ENCODE results near the gene ARHGAP15.

The ARHGAP15 gene

GRCh38 chr2:143296089-143296488 lies 166.9 kb downstream of the ARHGAP15 start:
- no peak for TF ChIP-seq ZBTB7A (IDR thresholded peaks at IDR 0.05; ENCODE audit: low read depth)
- TF ChIP-seq EGR1 (IDR thresholded peaks at IDR 0.05), result no peak
- no peak for TF ChIP-seq USF1 (IDR thresholded peaks at IDR 0.05)
- no peak for TF ChIP-seq TEAD4 (IDR thresholded peaks at IDR 0.05)
- no peak for TF ChIP-seq FOXM1 (IDR thresholded peaks at IDR 0.05; ENCODE audit: borderline replicate concordance, low read depth)
- no peak for TF ChIP-seq RAD21 (IDR thresholded peaks at IDR 0.05; ENCODE audit: low read depth)
- no peak for TF ChIP-seq CREB1 (IDR thresholded peaks at IDR 0.05; ENCODE audit: low read depth)
- no peak for TF ChIP-seq CEBPB (IDR thresholded peaks at IDR 0.05)
- no peak for TF ChIP-seq MAX (IDR thresholded peaks at IDR 0.05)
- no peak for TF ChIP-seq TAF1 (IDR thresholded peaks at IDR 0.05; ENCODE audit: low read depth)
- no peak for TF ChIP-seq REST (IDR thresholded peaks at IDR 0.05; ENCODE audit: low read depth)

- TF ChIP-seq NFIC (IDR thresholded peaks at IDR 0.05) (no peak), MAX (IDR thresholded peaks at IDR 0.05) (no peak), YY1 (IDR thresholded peaks at IDR 0.05; ENCODE audit: low read depth) (no peak), EP300 (IDR thresholded peaks at IDR 0.05; ENCODE audit: borderline replicate concordance) (no peak), EGR1 (IDR thresholded peaks at IDR 0.05) (no peak), RAD21 (IDR thresholded peaks at IDR 0.05; ENCODE audit: low read depth) (no peak), TEAD4 (IDR thresholded peaks at IDR 0.05) (no peak), CEBPB (IDR thresholded peaks at IDR 0.05) (no peak), TAF1 (IDR thresholded peaks at IDR 0.05; ENCODE audit: low read depth) (no peak)
Observed at GRCh38 chr2:143297182-143297581, 168.0 kb downstream of the ARHGAP15 start.

- TF ChIP-seq REST (IDR thresholded peaks at IDR 0.05; ENCODE audit: low read depth) (no peak), USF1 (IDR thresholded peaks at IDR 0.05) (no peak), ZBTB7A (IDR thresholded peaks at IDR 0.05; ENCODE audit: low read depth) (no peak), EP300 (IDR thresholded peaks at IDR 0.05; ENCODE audit: borderline replicate concordance) (no peak), RAD21 (IDR thresholded peaks at IDR 0.05; ENCODE audit: low read depth) (no peak), NFIC (IDR thresholded peaks at IDR 0.05) (no peak), MAX (IDR thresholded peaks at IDR 0.05) (no peak), CEBPB (IDR thresholded peaks at IDR 0.05) (no peak), YY1 (IDR thresholded peaks at IDR 0.05; ENCODE audit: low read depth) (no peak), EGR1 (IDR thresholded peaks at IDR 0.05) (no peak), FOXM1 (IDR thresholded peaks at IDR 0.05; ENCODE audit: borderline replicate concordance, low read depth) (no peak)
Observed at GRCh38 chr2:143300536-143300935, 171.3 kb downstream of the ARHGAP15 start.

GRCh38 chr2:143311426-143311825 lies 182.2 kb downstream of the ARHGAP15 start:
- TF ChIP-seq YY1 (IDR thresholded peaks at IDR 0.05; ENCODE audit: low read depth) (no peak), TCF12 (IDR thresholded peaks at IDR 0.05; ENCODE audit: low read depth) (no peak), TEAD4 (IDR thresholded peaks at IDR 0.05) (no peak), FOXM1 (IDR thresholded peaks at IDR 0.05; ENCODE audit: borderline replicate concordance, low read depth) (no peak)

- no peak for TF ChIP-seq YY1 (IDR thresholded peaks at IDR 0.05; ENCODE audit: low read depth)
- TF ChIP-seq EGR1 (IDR thresholded peaks at IDR 0.05), result no peak
- TF ChIP-seq TCF12 (IDR thresholded peaks at IDR 0.05; ENCODE audit: low read depth), result no peak
- no peak for TF ChIP-seq MAX (IDR thresholded peaks at IDR 0.05)
- TF ChIP-seq RAD21 (IDR thresholded peaks at IDR 0.05; ENCODE audit: low read depth), result no peak
- TF ChIP-seq NFIC (IDR thresholded peaks at IDR 0.05), result no peak
- no peak for TF ChIP-seq USF1 (IDR thresholded peaks at IDR 0.05)
Observed at GRCh38 chr2:143312441-143312840, 183.2 kb downstream of the ARHGAP15 start.

- TF ChIP-seq MAX (IDR thresholded peaks at IDR 0.05), result no peak
- TF ChIP-seq CEBPB (IDR thresholded peaks at IDR 0.05), result no peak
- no peak for TF ChIP-seq YY1 (IDR thresholded peaks at IDR 0.05; ENCODE audit: low read depth)
- no peak for TF ChIP-seq FOXM1 (IDR thresholded peaks at IDR 0.05; ENCODE audit: borderline replicate concordance, low read depth)
- TF ChIP-seq TCF12 (IDR thresholded peaks at IDR 0.05; ENCODE audit: low read depth), result no peak
- TF ChIP-seq TAF1 (IDR thresholded peaks at IDR 0.05; ENCODE audit: low read depth), result no peak
- TF ChIP-seq USF1 (IDR thresholded peaks at IDR 0.05), result no peak
- no peak for TF ChIP-seq EGR1 (IDR thresholded peaks at IDR 0.05)
- TF ChIP-seq REST (IDR thresholded peaks at IDR 0.05; ENCODE audit: low read depth), result no peak
- no peak for TF ChIP-seq TEAD4 (IDR thresholded peaks at IDR 0.05)
Observed at GRCh38 chr2:143313861-143314260, 184.6 kb downstream of the ARHGAP15 start.

Data from Ishikawa (cell line).